Lung (tissue), 12 donors: Measurements from ENCODE around the gene FAM131C. TPM values are rescaled to one million over a fixed set of nuclear protein-coding genes. Genes with fewer than 3 reads are reported as not detected.

Source experiments
- ATAC-seq: fragments of 200-7000 bp; cut with Tn5 transposase; one replicate; pipeline ENCODE4 v1.9.1; 2020; ENCODE audit warnings: moderate number of reproducible peaks; ENCODE audit not compliant: insufficient read depth, low FRiP score
- DNase-seq, 3 donors: peaks; one replicate each; pipeline ENCODE4 v3.0.0-alpha.2; 2013 to 2017
- H3K27ac ChIP-seq, 2 donors: one replicate each; pipeline ENCODE4 v1.5.1; 2013; ENCODE audit warnings: mild to moderate bottlenecking in 2 of 2, moderate library complexity in 2 of 2, control low read depth in 1 of 2, inconsistent platforms in 1 of 2, low read depth in 1 of 2, low read length in 1 of 2
- H3K27me3 ChIP-seq, 3 donors: one replicate each; pipeline ENCODE4 v1.5.1; 2013; ENCODE audit warnings: low read length in 2 of 3; ENCODE audit not compliant: control insufficient read depth in 3 of 3, insufficient read depth in 3 of 3
- H3K36me3 ChIP-seq, 4 donors: one replicate each; pipeline ENCODE4 v1.5.1; 2013; ENCODE audit warnings: low read length in 4 of 4, mild to moderate bottlenecking in 1 of 4, moderate library complexity in 1 of 4; ENCODE audit not compliant: control insufficient read depth in 4 of 4, insufficient read depth in 4 of 4
- H3K4me1 ChIP-seq, 5 donors: one replicate each; pipeline ENCODE4 v1.5.1; 2013; ENCODE audit warnings: low read length in 5 of 5, mild to moderate bottlenecking in 2 of 5, moderate library complexity in 1 of 5; ENCODE audit not compliant: control insufficient read depth in 5 of 5, insufficient read depth in 5 of 5
- H3K4me3 ChIP-seq: one replicate; pipeline ENCODE4 v1.5.1; 2013; ENCODE audit warnings: mild to moderate bottlenecking, control low read depth, moderate library complexity
- H3K9ac ChIP-seq, 2 donors: one replicate each; pipeline ENCODE4 v1.5.1; 2013; ENCODE audit warnings: low read length in 2 of 2, control low read depth in 1 of 2; ENCODE audit not compliant: insufficient read depth in 1 of 2
- H3K9me3 ChIP-seq, 4 donors: one replicate each; pipeline ENCODE4 v1.5.1; 2013; ENCODE audit warnings: low read length in 3 of 4, mild to moderate bottlenecking in 1 of 4, moderate library complexity in 1 of 4; ENCODE audit not compliant: control insufficient read depth in 4 of 4, insufficient read depth in 3 of 4
- CTCF ChIP-seq: IDR thresholded peaks from 2 replicates; pipeline ENCODE4 v1.5.1; 2012; ENCODE audit warnings: mild to moderate bottlenecking; ENCODE audit errors: control extremely low read depth, extremely low read depth
- WGBS, 2 donors: extraction: QIAGEN DNeasy Blood & Tissue Kit; methylation state at CpG; one replicate each; pipeline ENCODE4 v1.1.7; 2013; 5-methylcytosine and 5-hydroxymethylcytosine counted together
- polyA plus RNA-seq, 2 donors: library from polyadenylated mRNA; stranded (reverse); fragments of 200-250 nt; gene quantifications; one replicate each; pipeline ENCODE4 v1.2.1, GENCODE V29; 2013
- total RNA-seq, 2 donors: library from RNA; depleted of rRNA in 1 of 2; stranded (reverse); fragments of >200 nt in 1 of 2; gene quantifications; one replicate each; pipeline ENCODE4 v1.2.1, GENCODE V29; 2014 to 2021
- donor health status: control.
- donor health status: control.
- donor health status: Bipolar disorder and iron deficiency.
- donor health status: healthy.
- donor health status: DM: yes; HTN: yes; CAD: no.

The FAM131C gene
- total and polyA plus RNA-seq, 4 donors, result not detected

- Histone ChIP-seq H3K9ac (no peak overlapping the region), H3K36me3 (no peaks in the 10 kb centered on the region), H3K27ac (peak overlapping the region in 1 of 2 donors; percentile 97), H3K27me3 (no peaks in the 10 kb centered on the region), H3K4me1 (peaks cover 0 to 32% (median 10%) of the 10 kb centered on the region in 5 donors), H3K4me3 (no peak overlapping the region), H3K9me3 (no peaks in the 10 kb centered on the region)
- 95 to 96% methylated on average over 23 to 25 of the region's 25 CpGs for WGBS, 2 donors
- TF ChIP-seq CTCF, result no peak
- DNase-seq (no peak), ATAC-seq (no peak)
Observed at GRCh38 chr1:16015491-16015890, 58.0 kb downstream of the FAM131C start.

- Histone ChIP-seq H3K4me1 (peaks cover 0 to 32% (median 10%) of the 10 kb centered on the region in 5 donors), H3K9me3 (no peaks in the 10 kb centered on the region), H3K27ac (peak overlapping the region in 1 of 2 donors; percentile 97), H3K27me3 (no peaks in the 10 kb centered on the region), H3K36me3 (no peaks in the 10 kb centered on the region), H3K9ac (no peak overlapping the region), H3K4me3 (no peak overlapping the region)
- ATAC-seq (no peak), DNase-seq (peak in 2 of 3 donors; percentile 27 to 50)
- WGBS, 2 donors, result 65 to 74% methylated on average over 17 of the region's 17 CpGs
- TF ChIP-seq CTCF, result no peak
Observed at GRCh38 chr1:16014509-16015482, 58.7 kb downstream of the FAM131C start.

- Histone ChIP-seq H3K27me3 (no peaks in the 10 kb centered on the region), H3K4me3 (no peak overlapping the region), H3K9me3 (no peaks in the 10 kb centered on the region), H3K36me3 (no peaks in the 10 kb centered on the region), H3K9ac (no peak overlapping the region), H3K27ac (peak overlapping the region; percentile 23 to 97), H3K4me1 (peaks cover 0 to 31% (median 10%) of the 10 kb centered on the region in 5 donors)
- no peak for TF ChIP-seq CTCF
- DNase-seq (no peak), ATAC-seq (no peak)
- WGBS, 2 donors, result 70 to 72% methylated on average over 4 of the region's 4 CpGs
Observed at GRCh38 chr1:16013908-16014258, 59.6 kb downstream of the FAM131C start.
